Activated CD4-positive, alpha-beta T cell treated with anti-CD3 and anti-CD28 coated beads, Interleukin-2, amount 10 ng/mL, durations not matched to agents 7 days and 5 days (primary cell): Measurements from ENCODE around the gene LRRIQ1. TPM values are rescaled to one million over a fixed set of nuclear protein-coding genes. Genes with fewer than 3 reads are reported as not detected.
A peak's percentile ranks its signal among the peaks of the same experiment; 100 is the strongest.
"Not testable (repeated sequence)": the region's sequence is repeated elsewhere in the genome, so short reads cannot be mapped to it uniquely, and the experiment has no call there.

Source experiments
- CTCF ChIA-PET: fragments of 350-600 bp; sonication (Branson Sonifier 250); formaldehyde crosslinking; loops from one replicate; lab custom pipeline; 2021; ENCODE audit warnings: antibody characterized with exemption; lab: Charles Lee
- POLR2A ChIA-PET: fragments of 350-600 bp; sonication (Branson Sonifier 250); formaldehyde crosslinking; loops from one replicate; lab custom pipeline; 2021; ENCODE audit warnings: antibody characterized with exemption; lab: Charles Lee
- DNase-seq: peaks from one replicate; pipeline ENCODE4 v3.0.0-alpha.2; 2020
- H3K27ac Mint-ChIP-seq: one replicate; pipeline ENCODE4 v1.8.0; 2021; ENCODE audit warnings: mild to moderate bottlenecking, moderate library complexity, mixed read lengths
- H3K27me3 Mint-ChIP-seq: one replicate; pipeline ENCODE4 v1.8.0; 2021; ENCODE audit warnings: mixed read lengths
- H3K36me3 Mint-ChIP-seq: one replicate; pipeline ENCODE4 v1.8.0; 2021; ENCODE audit warnings: low read depth, mixed read lengths
- H3K4me1 Mint-ChIP-seq: one replicate; pipeline ENCODE4 v1.8.0; 2021; ENCODE audit warnings: mixed read lengths
- H3K4me3 Mint-ChIP-seq: one replicate; pipeline ENCODE4 v1.8.0; 2021; ENCODE audit warnings: mild to moderate bottlenecking, moderate library complexity, mixed read lengths
- H3K9me3 Mint-ChIP-seq: one replicate; pipeline ENCODE4 v1.8.0; 2021; ENCODE audit warnings: mixed read lengths
- total RNA-seq, 2 experiments: library from RNA; stranded (reverse); gene quantifications; one replicate each; pipeline ENCODE4 v1.2.3, GENCODE V29; 2021

LRRIQ1 gene, protein sequence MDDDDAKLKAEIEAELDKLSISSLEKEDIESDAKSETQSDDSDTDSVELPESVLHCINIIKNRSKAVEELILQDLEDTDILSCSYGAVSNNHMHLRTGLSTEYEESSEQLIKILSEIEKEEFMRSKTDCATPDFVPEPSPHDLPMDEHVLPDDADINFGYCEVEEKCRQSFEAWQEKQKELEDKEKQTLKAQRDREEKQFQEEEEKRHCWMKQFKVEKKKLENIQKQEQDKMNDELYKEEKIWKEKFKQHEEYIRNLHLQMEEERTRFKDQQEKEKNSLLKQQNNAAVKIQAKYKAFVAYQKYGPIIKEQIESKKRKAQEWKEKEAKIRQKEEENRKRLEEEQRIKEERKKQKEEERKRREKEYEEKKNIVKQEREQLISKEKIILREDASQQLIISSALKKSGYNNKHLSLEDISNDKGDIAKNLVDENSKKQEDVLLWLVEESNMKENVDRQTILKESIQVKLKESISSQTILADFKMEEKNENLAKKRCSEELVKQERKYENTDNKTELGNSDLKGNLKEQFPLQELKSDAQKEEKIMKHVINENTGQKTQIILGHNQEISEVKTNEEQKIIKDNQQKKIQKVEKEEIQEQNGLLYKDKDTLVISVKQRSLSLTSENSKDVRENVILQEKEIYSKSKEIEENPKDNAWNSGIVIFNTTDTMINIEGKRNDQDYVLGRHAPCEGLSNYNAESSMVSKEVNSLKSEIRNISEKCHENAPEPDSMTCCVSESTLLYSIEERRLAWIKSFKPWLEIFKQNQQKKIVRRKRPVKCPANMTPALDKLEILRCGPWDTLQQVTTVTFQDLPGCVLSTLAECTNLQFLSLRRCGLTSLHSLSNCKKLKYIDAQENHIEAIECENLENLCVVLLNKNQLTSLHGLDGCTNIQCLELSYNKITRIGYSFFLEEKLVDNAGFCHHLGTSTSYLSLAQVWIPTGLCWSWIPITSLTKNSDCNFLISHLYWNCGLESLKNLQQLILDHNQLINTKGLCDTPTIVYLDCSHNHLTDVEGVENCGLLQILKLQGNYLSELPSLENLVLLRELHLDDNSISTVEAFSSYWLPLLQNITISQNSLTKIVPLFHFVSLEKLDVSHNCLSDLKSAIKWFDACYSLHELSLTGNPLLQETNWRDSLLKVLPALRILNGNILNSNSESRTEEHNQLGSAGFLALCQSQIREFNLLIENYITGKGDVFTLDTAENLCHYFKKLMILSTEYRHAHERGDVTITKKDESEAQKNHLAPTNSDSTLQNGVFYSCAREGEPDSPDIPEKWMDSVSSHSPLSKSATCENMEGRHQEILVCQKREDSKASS (N-terminal part only)
- total RNA-seq: not detected

DNA sequence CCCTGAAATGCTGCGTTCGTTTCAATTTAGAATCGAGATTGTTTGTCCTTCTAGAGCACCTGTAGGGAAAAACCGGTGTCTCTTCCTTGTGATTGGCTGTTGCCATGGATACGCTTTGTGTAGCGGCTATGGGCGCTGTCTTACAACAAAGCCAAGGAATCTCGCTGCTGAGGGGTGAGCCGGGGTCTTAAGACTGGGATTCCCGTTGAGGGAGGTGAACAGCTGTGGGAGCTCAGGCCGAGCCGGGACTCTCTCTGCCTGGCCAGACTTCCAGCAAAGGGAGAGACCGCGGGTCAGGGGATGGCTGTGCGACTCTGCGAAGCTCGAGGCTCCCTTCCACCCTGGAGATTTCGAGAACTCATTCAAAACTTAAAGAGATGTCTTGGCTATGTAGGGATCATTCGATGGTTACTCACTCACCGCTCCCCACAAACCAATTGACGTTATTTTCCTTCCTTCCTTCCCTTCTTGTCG lies at the start of gene LRRIQ1, which contains the start of gene TSPAN19:
Gene LRRIQ1 (plus strand): TSS at position 118 of the 474 bp plus-strand sequence. CDS start 1,826 bp downstream, outside the sequence.
Gene TSPAN19 (minus strand): TSS at position 44 of the 474 bp plus-strand sequence. CDS start 6,331 bp downstream, outside the sequence.
- H3K4me1 Mint-ChIP-seq: peaks cover 3% of the 10 kb centered on the region
- H3K27ac Mint-ChIP-seq: no peak within 1 kb of the TSS
- DNase-seq: peak; percentile 57
- peaks cover 12% of the 10 kb centered on the region for H3K27me3 Mint-ChIP-seq
- ChIA-PET POLR2A (no interaction called here), CTCF (interaction anchor here (0.9 kb wide), 1 partner anchor 16 kb away, joined by 3 read pairs; no protein-coding TSS in a partner anchor)
- H3K36me3 Mint-ChIP-seq: no peaks in the 10 kb centered on the region
- no peaks in the 10 kb centered on the region for H3K9me3 Mint-ChIP-seq
- H3K4me3 Mint-ChIP-seq: peak within 1 kb of the TSS; percentile 74

DNA sequence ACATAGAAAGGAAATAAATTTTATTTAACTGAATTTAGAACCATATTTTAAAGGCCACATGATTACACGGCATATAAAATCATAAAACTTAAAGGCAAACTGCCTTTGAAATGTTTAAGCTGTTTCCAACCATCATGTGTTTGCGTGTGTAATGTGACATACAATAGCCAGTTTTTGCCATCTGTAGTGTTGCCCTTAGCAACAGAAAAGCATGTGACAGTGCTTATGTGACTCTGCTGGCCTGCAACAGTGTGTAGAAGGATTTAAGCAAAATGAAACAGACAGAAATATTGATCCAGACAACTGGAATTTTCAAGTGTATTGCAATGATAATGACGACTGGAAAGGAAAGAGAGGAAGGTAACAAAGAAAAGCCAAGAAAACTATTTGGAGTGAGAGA lies 49.6 kb upstream of the LRRIQ1 start:
- DNase-seq: no peak
- Mint-ChIP-seq H3K4me1 (no peaks in the 10 kb centered on the region), H3K9me3 (no peaks in the 10 kb centered on the region), H3K27me3 (no peaks in the 10 kb centered on the region), H3K36me3 (no peaks in the 10 kb centered on the region), H3K4me3 (no peak overlapping the region), H3K27ac (no peak overlapping the region)
- ChIA-PET CTCF (interaction anchor here (0.5 kb wide), 1 partner anchor 368 kb away, joined by 3 read pairs; no protein-coding TSS in a partner anchor), POLR2A (no interaction called here)

DNA sequence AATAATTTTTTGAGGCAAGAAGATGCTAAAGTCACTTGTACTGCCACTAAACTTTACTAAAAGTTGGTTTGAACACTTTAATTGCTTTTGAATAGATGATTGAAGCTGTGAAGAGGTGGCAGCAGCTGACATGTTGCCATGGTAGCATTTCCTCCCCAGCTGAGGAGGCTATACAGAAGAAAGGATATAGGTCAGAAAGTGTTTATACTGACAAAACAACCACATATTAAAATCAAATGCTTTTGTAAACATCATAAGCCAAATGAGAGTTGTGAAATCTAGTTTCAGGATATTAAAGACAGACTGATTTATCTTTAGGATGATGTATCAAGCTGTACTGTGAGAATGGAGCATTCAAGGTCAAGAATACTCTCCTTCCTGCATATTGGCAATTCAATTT lies 41.7 kb upstream of the LRRIQ1 start:
- Mint-ChIP-seq H3K4me1 (peaks cover 4% of the 10 kb centered on the region), H3K36me3 (no peaks in the 10 kb centered on the region), H3K27ac (no peak overlapping the region), H3K9me3 (no peaks in the 10 kb centered on the region), H3K27me3 (no peaks in the 10 kb centered on the region), H3K4me3 (no peak overlapping the region)
- CTCF ChIA-PET: no interaction called here
- POLR2A ChIA-PET: no interaction called here
- DNase-seq: no peak

DNA sequence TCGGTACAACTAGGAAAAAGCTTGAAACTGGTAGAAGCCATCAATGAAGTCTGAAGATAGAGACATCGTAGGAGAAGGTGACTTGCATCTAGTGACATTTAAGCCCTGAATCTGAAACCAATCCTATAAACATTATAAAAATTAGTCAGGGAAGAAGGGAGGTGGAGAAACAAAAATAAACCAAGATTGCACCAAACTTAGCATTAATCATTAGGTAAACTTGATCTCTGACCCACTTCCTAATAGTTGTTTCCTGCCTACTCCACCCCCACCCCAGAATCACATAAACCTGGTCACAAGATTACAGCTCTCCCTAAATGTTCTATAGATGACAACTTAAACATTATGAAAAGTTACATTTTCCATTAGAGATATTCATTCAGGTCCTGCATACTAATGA lies 40.5 kb upstream of the LRRIQ1 start:
- no peaks in the 10 kb centered on the region for H3K36me3 Mint-ChIP-seq
- no peak overlapping the region for H3K4me3 Mint-ChIP-seq
- no peaks in the 10 kb centered on the region for H3K9me3 Mint-ChIP-seq
- H3K27ac Mint-ChIP-seq: no peak overlapping the region
- no peaks in the 10 kb centered on the region for H3K27me3 Mint-ChIP-seq
- peaks cover 4% of the 10 kb centered on the region for H3K4me1 Mint-ChIP-seq
- CTCF ChIA-PET: no interaction called here
- DNase-seq: no peak
- POLR2A ChIA-PET: no interaction called here

DNA sequence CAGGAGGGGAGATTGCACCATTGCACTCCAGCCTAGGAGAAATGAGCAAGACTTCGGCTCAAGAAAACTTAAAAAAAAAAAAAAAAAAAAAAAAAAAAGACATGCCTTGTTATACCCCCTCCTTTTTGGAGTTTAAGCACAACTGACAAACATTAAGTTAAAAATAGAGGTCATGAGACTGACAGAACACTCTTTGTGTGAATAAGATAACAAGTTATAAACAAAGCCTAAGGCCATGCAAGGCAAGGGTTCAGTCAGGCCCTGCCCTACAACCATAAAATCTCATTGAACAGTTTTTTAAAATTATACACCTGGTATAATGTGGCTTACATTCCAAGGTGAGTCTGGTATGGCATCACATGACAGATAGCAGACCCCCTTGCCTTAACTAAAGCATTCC lies 39.4 kb upstream of the LRRIQ1 start:
- Mint-ChIP-seq H3K27ac (no peak overlapping the region), H3K4me1 (peaks cover 4% of the 10 kb centered on the region), H3K27me3 (no peaks in the 10 kb centered on the region), H3K36me3 (no peaks in the 10 kb centered on the region), H3K9me3 (no peaks in the 10 kb centered on the region), H3K4me3 (no peak overlapping the region)
- no peak for DNase-seq
- ChIA-PET CTCF (no interaction called here), POLR2A (no interaction called here)

DNA sequence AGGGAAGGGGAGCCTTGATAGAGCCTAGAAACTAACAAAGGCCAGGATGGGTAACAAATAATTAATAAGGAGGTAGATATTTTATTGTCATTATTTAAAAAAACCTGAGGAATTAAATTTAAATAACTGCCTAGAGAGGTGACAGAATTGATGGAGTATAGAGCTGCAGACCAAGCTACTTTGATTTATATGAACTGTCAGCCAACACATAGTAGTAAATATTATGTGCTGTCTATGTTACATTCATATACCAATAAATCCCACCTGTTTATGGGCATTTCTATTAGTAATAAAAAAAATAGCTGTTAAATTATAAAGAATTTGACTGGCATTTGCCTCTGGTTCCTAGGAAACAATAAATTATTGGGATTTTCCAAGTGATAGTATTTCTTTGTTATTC lies 37.8 kb upstream of the LRRIQ1 start:
- no peaks in the 10 kb centered on the region for H3K9me3 Mint-ChIP-seq
- POLR2A ChIA-PET: no interaction called here
- H3K27me3 Mint-ChIP-seq: no peaks in the 10 kb centered on the region
- H3K27ac Mint-ChIP-seq: no peak overlapping the region
- peaks cover 4% of the 10 kb centered on the region for H3K4me1 Mint-ChIP-seq
- H3K4me3 Mint-ChIP-seq: no peak overlapping the region
- no peaks in the 10 kb centered on the region for H3K36me3 Mint-ChIP-seq
- no peak for DNase-seq
- CTCF ChIA-PET: no interaction called here

DNA sequence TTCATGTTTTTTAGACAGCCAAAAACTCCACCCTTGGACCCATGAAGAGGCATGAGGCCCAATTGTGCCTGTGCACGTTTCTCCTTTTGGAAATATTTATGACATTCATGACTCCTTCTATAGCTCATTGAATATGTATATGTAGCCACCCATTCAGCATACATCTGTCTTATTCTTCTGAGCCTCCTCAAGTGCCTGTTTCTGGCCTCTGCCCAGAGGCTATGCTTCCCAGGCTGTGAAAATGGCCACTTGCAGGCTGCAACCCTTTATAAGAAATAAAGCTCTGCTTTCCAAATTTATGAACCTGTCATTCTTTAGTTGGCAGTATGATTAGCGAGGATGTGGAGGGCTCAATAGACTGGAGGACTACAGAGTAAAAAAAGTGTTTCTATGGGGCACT lies 35.4 kb upstream of the LRRIQ1 start:
- Mint-ChIP-seq H3K36me3 (no peaks in the 10 kb centered on the region), H3K4me1 (no peaks in the 10 kb centered on the region), H3K4me3 (no peak overlapping the region), H3K9me3 (no peaks in the 10 kb centered on the region), H3K27ac (no peak overlapping the region), H3K27me3 (no peaks in the 10 kb centered on the region)
- ChIA-PET POLR2A (no interaction called here), CTCF (no interaction called here)
- no peak for DNase-seq

DNA sequence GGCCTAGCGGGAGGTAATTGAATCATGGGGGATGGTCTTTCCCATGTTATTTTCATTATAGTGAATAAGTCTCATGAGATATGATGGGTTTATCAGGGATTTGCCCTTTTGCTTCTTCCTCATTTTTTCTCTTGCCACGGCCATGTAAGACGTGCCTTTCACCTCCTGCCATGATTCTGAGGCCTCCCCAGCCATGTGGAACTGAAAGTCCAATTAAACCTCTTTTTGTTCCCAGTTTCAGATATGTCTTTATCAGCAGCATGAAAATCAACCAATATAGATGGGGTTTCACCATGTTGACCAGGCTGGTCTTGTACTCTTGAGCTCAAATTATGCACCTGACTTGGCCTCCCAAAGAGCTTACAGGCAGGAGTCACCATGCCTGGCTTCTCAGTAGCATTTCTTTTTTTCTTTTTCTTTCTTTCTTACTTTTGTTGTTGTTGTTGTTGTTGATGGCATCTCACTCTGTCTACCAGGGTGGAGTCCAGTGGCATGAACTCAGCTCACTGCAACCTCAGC lies 33.3 kb upstream of the LRRIQ1 start:
- H3K4me3 Mint-ChIP-seq: no peak overlapping the region
- H3K27me3 Mint-ChIP-seq: no peaks in the 10 kb centered on the region
- POLR2A ChIA-PET: no interaction called here
- CTCF ChIA-PET: no interaction called here
- no peak overlapping the region for H3K27ac Mint-ChIP-seq
- no peaks in the 10 kb centered on the region for H3K4me1 Mint-ChIP-seq
- no peak for DNase-seq
- H3K9me3 Mint-ChIP-seq: no peaks in the 10 kb centered on the region
- H3K36me3 Mint-ChIP-seq: no peaks in the 10 kb centered on the region

DNA sequence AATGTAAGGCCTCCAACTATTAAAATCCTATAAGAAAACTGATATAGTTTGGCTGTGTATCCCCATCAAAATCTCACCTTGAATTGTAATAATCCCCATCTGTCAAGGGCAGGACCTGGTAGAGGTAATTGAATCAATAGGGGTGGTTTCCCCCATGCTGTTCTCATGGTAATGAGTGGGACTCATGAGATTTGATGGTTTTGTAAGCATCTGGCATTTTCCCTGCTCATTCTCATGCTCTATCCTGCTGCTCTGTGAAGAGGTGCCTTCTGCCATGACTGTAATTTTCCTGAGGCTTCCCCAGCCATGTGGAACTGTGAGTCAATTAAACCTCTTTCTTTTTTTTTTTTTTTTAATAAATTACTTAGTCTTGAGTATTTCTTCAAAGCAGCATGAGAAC lies 31.9 kb upstream of the LRRIQ1 start:
- POLR2A ChIA-PET: no interaction called here
- no peaks in the 10 kb centered on the region for H3K27me3 Mint-ChIP-seq
- H3K4me3 Mint-ChIP-seq: no peak overlapping the region
- no peak overlapping the region for H3K27ac Mint-ChIP-seq
- no peaks in the 10 kb centered on the region for H3K9me3 Mint-ChIP-seq
- H3K4me1 Mint-ChIP-seq: no peaks in the 10 kb centered on the region
- CTCF ChIA-PET: no interaction called here
- no peaks in the 10 kb centered on the region for H3K36me3 Mint-ChIP-seq
- DNase-seq: no peak

DNA sequence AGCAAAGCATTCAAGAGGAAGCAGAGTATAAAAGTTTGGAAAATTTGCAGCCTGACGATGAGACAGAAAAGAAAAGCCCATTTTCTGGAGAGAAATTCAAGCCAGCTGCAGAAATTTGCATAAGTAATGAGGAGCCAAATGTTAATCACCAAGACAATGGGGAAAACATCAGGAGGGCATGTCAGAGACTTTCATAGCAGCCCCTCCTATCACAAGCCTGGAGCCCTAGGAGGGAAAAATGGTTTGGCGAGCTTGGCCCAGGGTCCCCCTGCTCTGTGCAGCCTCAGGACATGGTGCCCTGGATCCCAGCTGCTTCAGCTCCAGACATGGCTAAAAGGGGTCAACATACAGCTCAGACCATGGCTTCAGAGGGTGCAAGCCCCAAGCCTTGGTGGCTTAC lies 31.1 kb upstream of the LRRIQ1 start:
- H3K36me3 Mint-ChIP-seq, H3K27me3 Mint-ChIP-seq, H3K4me1 Mint-ChIP-seq, DNase-seq, H3K9me3 Mint-ChIP-seq, H3K27ac Mint-ChIP-seq, H3K4me3 Mint-ChIP-seq, POLR2A ChIA-PET, CTCF ChIA-PET: not testable (repeated sequence)

DNA sequence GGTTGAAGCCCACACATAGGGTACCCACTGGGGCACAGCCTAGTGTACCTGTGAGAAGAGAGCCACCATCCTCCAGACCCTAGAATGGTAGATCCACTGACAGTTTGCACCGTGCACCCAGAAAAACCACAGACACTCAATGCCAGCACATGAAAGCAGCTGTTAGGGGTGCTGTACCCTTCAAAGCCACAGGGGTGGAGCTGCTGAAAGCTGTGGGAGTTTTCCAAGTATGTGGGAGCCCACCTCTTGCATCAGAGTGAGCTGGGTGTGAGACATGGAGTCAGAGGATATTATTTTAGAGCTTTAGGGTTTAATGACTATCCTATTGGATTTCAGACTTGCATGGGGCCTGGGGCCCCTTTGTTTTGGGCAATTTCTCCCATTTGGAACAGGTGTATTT lies 30.5 kb upstream of the LRRIQ1 start:
- Mint-ChIP-seq H3K9me3 (no peaks in the 10 kb centered on the region), H3K4me3 (no peak overlapping the region), H3K27me3 (no peaks in the 10 kb centered on the region), H3K36me3 (no peaks in the 10 kb centered on the region), H3K27ac (no peak overlapping the region), H3K4me1 (no peaks in the 10 kb centered on the region)
- no peak for DNase-seq
- ChIA-PET CTCF (no interaction called here), POLR2A (no interaction called here)

DNA sequence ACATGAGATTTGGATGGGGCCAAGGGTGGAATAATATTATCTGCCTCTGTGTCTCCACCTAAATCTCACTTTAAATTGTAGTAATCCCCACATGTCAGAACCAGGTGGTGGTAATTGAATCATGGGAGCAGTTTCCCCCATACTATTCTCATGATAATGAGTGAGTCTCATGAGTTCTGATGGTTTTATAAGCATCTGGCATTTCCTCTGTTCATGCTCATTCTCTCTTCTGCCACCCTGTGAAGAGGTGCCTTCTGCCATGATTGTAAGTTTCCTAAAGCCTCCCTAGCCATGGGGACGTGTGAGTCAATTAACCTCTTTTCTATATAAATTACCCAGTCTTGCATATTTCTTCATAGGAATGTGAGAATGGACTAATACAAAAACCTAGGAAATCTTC lies 29.9 kb upstream of the LRRIQ1 start:
- POLR2A ChIA-PET: no interaction called here
- no peaks in the 10 kb centered on the region for H3K4me1 Mint-ChIP-seq
- no peaks in the 10 kb centered on the region for H3K36me3 Mint-ChIP-seq
- DNase-seq: no peak
- H3K4me3 Mint-ChIP-seq: no peak overlapping the region
- H3K27ac Mint-ChIP-seq: no peak overlapping the region
- H3K9me3 Mint-ChIP-seq: no peaks in the 10 kb centered on the region
- H3K27me3 Mint-ChIP-seq: no peaks in the 10 kb centered on the region
- CTCF ChIA-PET: no interaction called here
